Measurements from ENCODE around the gene RIMS1. TPM values are rescaled to one million over a fixed set of nuclear protein-coding genes. Genes with fewer than 3 reads are reported as not detected.

The RIMS1 gene
- total RNA-seq, 3 donors from 2014 or later: not detected

DNA sequence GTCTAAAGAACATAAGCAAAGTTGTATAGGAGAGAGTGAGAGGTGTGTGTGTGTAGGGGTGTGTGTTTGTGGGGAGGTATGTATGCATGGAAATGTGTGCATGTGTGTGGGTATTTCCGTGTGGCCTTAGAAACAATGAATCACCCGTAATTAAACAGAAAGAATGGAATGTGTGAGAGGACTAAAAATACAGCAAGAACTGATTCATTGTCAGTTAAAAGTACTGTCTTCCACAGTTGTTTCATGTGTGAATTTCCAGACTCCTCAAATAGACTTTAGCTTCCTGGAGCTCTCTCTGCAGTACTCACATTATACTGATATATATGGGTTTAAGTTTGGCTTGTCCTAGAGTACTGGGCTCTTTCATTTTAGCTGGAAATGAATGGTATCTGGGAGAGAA lies 145.7 kb downstream of the RIMS1 start:
- no peak overlapping the region for H3K4me3 Mint-ChIP-seq
- DNase-seq (no peak), ATAC-seq (no peak)
- no peaks in the 10 kb centered on the region for H3K9me3 Mint-ChIP-seq
- no peaks in the 10 kb centered on the region for H3K36me3 Mint-ChIP-seq (ENCODE audit: insufficient read depth)
- no peaks in the 10 kb centered on the region for H3K4me1 Mint-ChIP-seq (ENCODE audit: low read depth)
- H3K27me3 Mint-ChIP-seq (ENCODE audit: low read depth): no peaks in the 10 kb centered on the region

GRCh38 chr6:72035486-72035885 lies 149.1 kb downstream of the RIMS1 start:
- DNase-seq (no peak), ATAC-seq (no peak)
- Mint-ChIP-seq H3K4me3 (no peak overlapping the region), H3K36me3 (ENCODE audit: insufficient read depth) (no peaks in the 10 kb centered on the region), H3K27me3 (ENCODE audit: low read depth) (no peaks in the 10 kb centered on the region), H3K9me3 (no peaks in the 10 kb centered on the region), H3K4me1 (ENCODE audit: low read depth) (no peaks in the 10 kb centered on the region)

GRCh38 chr6:72035966-72036365 lies 149.6 kb downstream of the RIMS1 start:
- no peak overlapping the region for H3K4me3 Mint-ChIP-seq
- no peaks in the 10 kb centered on the region for H3K36me3 Mint-ChIP-seq (ENCODE audit: insufficient read depth)
- no peak for DNase-seq
- H3K27me3 Mint-ChIP-seq (ENCODE audit: low read depth): no peaks in the 10 kb centered on the region
- no peaks in the 10 kb centered on the region for H3K9me3 Mint-ChIP-seq
- ATAC-seq: no peak
- no peaks in the 10 kb centered on the region for H3K4me1 Mint-ChIP-seq (ENCODE audit: low read depth)

- ATAC-seq: no peak
- Mint-ChIP-seq H3K27me3 (ENCODE audit: low read depth) (no peaks in the 10 kb centered on the region), H3K4me3 (no peak overlapping the region), H3K36me3 (ENCODE audit: insufficient read depth) (no peaks in the 10 kb centered on the region), H3K4me1 (ENCODE audit: low read depth) (no peaks in the 10 kb centered on the region), H3K9me3 (no peaks in the 10 kb centered on the region)
- DNase-seq: no peak
Observed at GRCh38 chr6:72037006-72037405, 150.7 kb downstream of the RIMS1 start.

- Mint-ChIP-seq H3K27me3 (ENCODE audit: low read depth) (no peaks in the 10 kb centered on the region), H3K4me1 (ENCODE audit: low read depth) (no peaks in the 10 kb centered on the region), H3K4me3 (no peak overlapping the region), H3K9me3 (no peaks in the 10 kb centered on the region), H3K36me3 (ENCODE audit: insufficient read depth) (no peaks in the 10 kb centered on the region)
- ATAC-seq (no peak), DNase-seq (no peak)
Observed at GRCh38 chr6:72040111-72040510, 153.8 kb downstream of the RIMS1 start.

DNA sequence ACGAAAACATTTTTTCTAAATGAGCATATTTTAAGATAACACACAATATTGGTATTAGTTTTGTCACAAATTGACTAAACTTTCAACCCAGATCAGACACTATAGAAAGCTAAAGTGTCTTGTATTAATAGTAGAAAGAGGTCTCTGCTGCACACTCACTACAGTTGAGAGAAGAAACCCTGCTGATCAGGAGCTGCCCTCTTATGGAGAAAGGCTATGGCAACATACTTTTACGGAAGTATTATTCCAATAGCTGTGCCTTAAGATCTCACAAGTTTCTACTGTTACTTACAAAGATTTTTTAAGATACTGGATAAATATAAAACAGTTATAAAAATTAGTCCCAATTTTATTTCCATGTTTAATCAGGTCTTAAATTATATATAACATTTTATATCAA lies 155.7 kb downstream of the RIMS1 start:
- Mint-ChIP-seq H3K9me3 (no peaks in the 10 kb centered on the region), H3K4me3 (no peak overlapping the region), H3K27me3 (ENCODE audit: low read depth) (no peaks in the 10 kb centered on the region), H3K4me1 (ENCODE audit: low read depth) (no peaks in the 10 kb centered on the region), H3K36me3 (ENCODE audit: insufficient read depth) (no peaks in the 10 kb centered on the region)
- DNase-seq (no peak), ATAC-seq (no peak)

DNA sequence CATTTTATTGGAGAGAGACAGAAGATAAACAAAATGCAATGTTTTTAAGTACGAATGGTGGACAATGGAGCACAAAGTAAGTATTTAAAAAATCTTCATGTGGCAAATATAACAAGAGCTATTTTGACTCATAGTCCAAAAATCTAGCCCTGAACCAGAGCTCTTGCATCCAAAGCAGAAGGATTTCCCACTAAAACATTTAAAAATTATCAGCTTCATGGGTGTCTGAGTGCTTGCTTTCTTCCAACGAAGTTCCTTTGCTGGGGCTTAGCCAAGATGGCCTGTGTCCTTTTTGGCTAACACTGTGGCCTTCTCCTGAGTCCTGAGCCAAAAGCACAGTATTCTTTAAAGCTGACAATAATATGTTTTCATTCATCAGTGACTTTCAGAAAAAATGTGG lies 161.7 kb downstream of the RIMS1 start:
- H3K27me3 Mint-ChIP-seq (ENCODE audit: low read depth): no peaks in the 10 kb centered on the region
- no peaks in the 10 kb centered on the region for H3K4me1 Mint-ChIP-seq (ENCODE audit: low read depth)
- ATAC-seq (no peak), DNase-seq (no peak)
- no peaks in the 10 kb centered on the region for H3K9me3 Mint-ChIP-seq
- H3K4me3 Mint-ChIP-seq: no peak overlapping the region
- no peaks in the 10 kb centered on the region for H3K36me3 Mint-ChIP-seq (ENCODE audit: insufficient read depth)

DNA sequence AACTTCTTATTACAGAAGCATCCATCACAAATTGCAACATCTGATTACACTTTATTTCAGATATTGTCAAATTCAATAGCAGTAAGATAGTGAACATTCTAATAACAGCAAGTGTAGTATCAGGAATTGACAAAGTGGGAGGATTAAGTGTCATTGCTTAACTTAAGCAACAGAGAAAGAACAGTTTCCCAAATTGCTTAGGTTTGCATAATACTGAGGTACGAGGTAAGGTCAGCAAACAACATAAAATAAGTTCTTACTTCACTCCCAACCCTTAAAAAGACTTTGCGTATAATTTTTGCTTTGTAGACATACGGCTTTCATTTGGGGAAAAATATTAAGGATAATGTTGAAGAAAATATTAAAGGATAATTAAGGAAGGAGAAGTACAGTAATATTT lies 163.0 kb downstream of the RIMS1 start:
- no peaks in the 10 kb centered on the region for H3K36me3 Mint-ChIP-seq (ENCODE audit: insufficient read depth)
- no peak for DNase-seq
- no peaks in the 10 kb centered on the region for H3K27me3 Mint-ChIP-seq (ENCODE audit: low read depth)

GRCh38 chr6:72061286-72061685 lies 174.9 kb downstream of the RIMS1 start:
- ATAC-seq (no peak), DNase-seq (no peak)
- no peaks in the 10 kb centered on the region for H3K4me1 Mint-ChIP-seq (ENCODE audit: low read depth)
- peaks cover 5% of the 10 kb centered on the region for H3K9me3 Mint-ChIP-seq
- no peaks in the 10 kb centered on the region for H3K27me3 Mint-ChIP-seq (ENCODE audit: low read depth)
- H3K4me3 Mint-ChIP-seq: no peak overlapping the region
- no peaks in the 10 kb centered on the region for H3K36me3 Mint-ChIP-seq (ENCODE audit: insufficient read depth)

More for the DNA sequence above, 163.0 kb downstream of the RIMS1 start:
- no peak for ATAC-seq
- Mint-ChIP-seq H3K4me3 (no peak overlapping the region), H3K4me1 (ENCODE audit: low read depth) (no peaks in the 10 kb centered on the region), H3K9me3 (no peaks in the 10 kb centered on the region)

DNA sequence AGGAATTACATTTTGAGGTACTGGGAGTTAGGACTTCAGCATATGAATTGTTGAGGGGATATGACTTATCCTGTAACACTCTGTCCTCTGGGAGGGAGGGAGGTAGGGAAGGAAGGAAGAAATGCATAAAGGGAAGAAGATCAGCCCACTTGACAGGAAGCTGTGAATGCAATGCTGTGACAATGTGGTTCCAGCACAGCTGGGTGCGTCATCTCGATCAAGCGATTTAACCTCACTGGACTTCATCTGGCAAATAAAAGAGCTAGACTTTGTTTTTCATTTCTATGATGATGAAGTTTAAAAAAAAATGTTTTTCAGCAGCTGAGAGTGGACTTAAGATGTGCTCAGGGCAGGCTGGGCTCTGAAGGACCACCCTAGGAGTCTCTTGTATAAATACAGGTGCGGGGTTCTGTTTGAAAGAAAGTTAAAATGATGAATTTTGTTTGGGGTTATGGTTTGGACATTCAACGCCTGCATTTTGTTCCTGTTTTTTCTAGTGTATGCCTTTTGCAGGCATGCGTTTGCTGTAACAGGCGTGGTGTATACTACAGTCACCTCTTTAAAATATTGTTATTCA lies 178.1 kb downstream of the RIMS1 start:
- Mint-ChIP-seq H3K27me3 (ENCODE audit: low read depth) (no peaks in the 10 kb centered on the region), H3K9me3 (peaks cover 5% of the 10 kb centered on the region), H3K4me3 (no peak overlapping the region), H3K4me1 (ENCODE audit: low read depth) (no peaks in the 10 kb centered on the region), H3K36me3 (ENCODE audit: insufficient read depth) (no peaks in the 10 kb centered on the region)
- no peak for DNase-seq
- ATAC-seq: no peak

- Mint-ChIP-seq H3K27me3 (ENCODE audit: low read depth) (no peaks in the 10 kb centered on the region), H3K4me1 (ENCODE audit: low read depth) (no peaks in the 10 kb centered on the region), H3K4me3 (no peak overlapping the region), H3K9me3 (no peaks in the 10 kb centered on the region), H3K36me3 (ENCODE audit: insufficient read depth) (no peaks in the 10 kb centered on the region)
- DNase-seq: no peak
- no peak for ATAC-seq
Observed at GRCh38 chr6:72078096-72078495, 191.7 kb downstream of the RIMS1 start.

DNA sequence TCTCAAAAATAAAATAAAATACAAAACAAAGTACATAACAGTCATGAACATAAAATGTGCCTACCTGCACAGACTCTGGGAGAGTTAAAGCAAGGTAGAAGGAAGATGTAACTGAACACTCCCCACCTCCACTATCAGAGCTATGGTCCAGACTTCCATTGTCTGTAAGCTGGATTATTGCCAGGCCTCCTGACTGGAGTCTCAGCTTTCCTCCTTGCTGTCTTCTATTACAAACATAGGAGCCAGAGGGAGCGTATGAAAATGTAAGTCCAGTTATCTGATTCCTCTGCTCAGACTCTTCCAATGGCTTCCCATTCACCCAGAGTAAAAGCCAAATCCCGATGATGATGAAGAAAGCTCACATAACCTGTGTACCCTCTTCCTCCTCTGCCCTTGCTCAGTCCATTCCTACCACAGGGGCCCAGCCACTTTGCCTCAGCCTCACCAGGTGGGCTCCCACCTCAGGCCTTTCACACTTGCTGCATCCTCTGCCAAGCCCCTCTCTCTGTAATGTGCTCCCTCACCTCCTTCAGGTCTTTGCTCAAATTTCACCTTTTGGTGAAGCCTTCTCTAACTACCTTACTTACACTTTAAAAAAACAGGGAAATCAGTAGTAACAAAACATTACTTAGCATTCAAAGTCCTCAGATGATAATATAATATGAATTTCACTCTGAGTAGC lies 194.1 kb downstream of the RIMS1 start:
- Mint-ChIP-seq H3K36me3 (ENCODE audit: insufficient read depth) (no peaks in the 10 kb centered on the region), H3K9me3 (no peaks in the 10 kb centered on the region), H3K27me3 (ENCODE audit: low read depth) (peaks cover 2% of the 10 kb centered on the region), H3K4me1 (ENCODE audit: low read depth) (no peaks in the 10 kb centered on the region), H3K4me3 (no peak overlapping the region)
- DNase-seq (no peak), ATAC-seq (no peak)

GRCh38 chr6:72081871-72082270 lies 195.5 kb downstream of the RIMS1 start:
- no peaks in the 10 kb centered on the region for H3K4me1 Mint-ChIP-seq (ENCODE audit: low read depth)
- no peaks in the 10 kb centered on the region for H3K9me3 Mint-ChIP-seq
- ATAC-seq (no peak), DNase-seq (no peak)
- peaks cover 2% of the 10 kb centered on the region for H3K27me3 Mint-ChIP-seq (ENCODE audit: low read depth)
- H3K36me3 Mint-ChIP-seq (ENCODE audit: insufficient read depth): no peaks in the 10 kb centered on the region
- H3K4me3 Mint-ChIP-seq: no peak overlapping the region

DNA sequence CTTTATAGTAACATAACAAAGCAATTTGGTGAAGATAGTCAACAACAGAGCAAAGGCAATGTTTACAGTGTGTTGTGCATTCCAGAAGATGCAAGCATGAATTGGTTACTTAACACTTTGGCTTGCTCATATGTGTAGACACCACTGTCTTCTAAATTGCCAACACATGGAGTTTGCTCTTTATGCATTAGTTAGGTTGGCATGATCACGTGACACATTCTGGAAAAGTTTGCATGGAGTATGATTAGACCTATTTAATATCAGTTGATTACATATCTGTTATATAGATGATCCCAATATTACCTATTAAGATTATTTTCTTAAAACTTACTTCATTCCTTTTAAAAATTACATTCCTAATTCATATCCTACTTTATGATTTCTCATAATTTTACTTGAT lies 197.6 kb downstream of the RIMS1 start:
- no peak overlapping the region for H3K4me3 Mint-ChIP-seq
- H3K36me3 Mint-ChIP-seq (ENCODE audit: insufficient read depth): no peaks in the 10 kb centered on the region
- peaks cover 2% of the 10 kb centered on the region for H3K27me3 Mint-ChIP-seq (ENCODE audit: low read depth)
- no peaks in the 10 kb centered on the region for H3K4me1 Mint-ChIP-seq (ENCODE audit: low read depth)
- no peak for DNase-seq
- H3K9me3 Mint-ChIP-seq: no peaks in the 10 kb centered on the region
- ATAC-seq: no peak

DNA sequence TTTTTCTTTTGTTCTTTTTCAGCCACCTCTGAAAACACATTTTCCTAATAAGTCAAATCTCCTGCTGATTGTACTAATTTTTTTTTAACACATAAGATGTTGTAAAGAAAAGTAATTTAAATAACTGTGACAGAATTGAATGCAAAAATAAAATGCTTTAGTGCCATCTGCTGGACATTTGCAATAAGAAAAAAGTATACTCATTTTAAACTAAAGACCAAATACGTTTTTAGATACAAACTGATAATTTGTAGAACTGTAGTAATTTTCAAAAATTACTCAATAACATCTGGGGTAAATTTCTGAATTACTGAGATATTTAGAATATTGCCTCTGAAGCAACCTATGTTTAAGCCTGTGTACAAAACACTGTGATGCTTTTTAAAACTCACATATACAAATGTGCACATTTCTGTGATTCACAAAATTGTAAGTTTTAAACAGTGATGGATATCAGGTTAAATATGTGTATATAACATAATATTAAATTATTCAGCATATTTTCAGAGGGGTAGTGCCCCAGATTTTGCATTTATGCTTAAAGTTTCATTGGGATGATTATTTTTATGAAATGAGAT lies 198.7 kb downstream of the RIMS1 start:
- no peak for DNase-seq
- Mint-ChIP-seq H3K4me3 (no peak overlapping the region), H3K4me1 (ENCODE audit: low read depth) (no peaks in the 10 kb centered on the region), H3K27me3 (ENCODE audit: low read depth) (peaks cover 2% of the 10 kb centered on the region), H3K9me3 (no peaks in the 10 kb centered on the region), H3K36me3 (ENCODE audit: insufficient read depth) (no peaks in the 10 kb centered on the region)
- ATAC-seq: no peak

Data from activated T-cell treated with anti-CD3 and anti-CD28 coated beads, Interleukin-2, amount 50 U/mL, for 4 hours (primary cell).